Skeletal muscle tissue (tissue), 4 donors: ENCODE results near the gene NOD2. TPM values are rescaled to one million over a fixed set of nuclear protein-coding genes. Genes with fewer than 3 reads are reported as not detected.
A peak's percentile ranks its signal among the peaks of the same experiment; 100 is the strongest.

Experiments
- H3K27ac ChIP-seq: one replicate; pipeline ENCODE4 v1.7.0; 2013; ENCODE audit warnings: mild to moderate bottlenecking, low read depth, low read length, inconsistent platforms
- H3K27me3 ChIP-seq, 3 donors: one replicate each; pipeline ENCODE4 v1.7.0; 2013; ENCODE audit warnings: low read length in 3 of 3; ENCODE audit not compliant: control insufficient read depth in 3 of 3, insufficient read depth in 3 of 3
- H3K36me3 ChIP-seq, 3 donors: one replicate each; pipeline ENCODE4 v1.7.0; 2013; ENCODE audit warnings: low read length in 3 of 3; ENCODE audit not compliant: control insufficient read depth in 3 of 3, insufficient read depth in 3 of 3
- H3K4me1 ChIP-seq, 3 donors: one replicate each; pipeline ENCODE4 v1.7.0; 2013; ENCODE audit warnings: low read length in 3 of 3, mild to moderate bottlenecking in 3 of 3; ENCODE audit not compliant: control insufficient read depth in 3 of 3, insufficient read depth in 3 of 3
- H3K4me3 ChIP-seq, 3 donors: one replicate each; pipeline ENCODE4 v1.7.0; 2013; ENCODE audit warnings: low read length in 3 of 3
- H3K9ac ChIP-seq, 3 donors: one replicate each; pipeline ENCODE4 v1.7.0; 2013; ENCODE audit warnings: low read length in 3 of 3, mild to moderate bottlenecking in 3 of 3, moderate library complexity in 2 of 3, low read depth in 1 of 3
- H3K9me3 ChIP-seq, 3 donors: one replicate each; pipeline ENCODE4 v1.7.0; 2013; ENCODE audit warnings: low read length in 3 of 3; ENCODE audit not compliant: control insufficient read depth in 3 of 3
- total RNA-seq: library from RNA; depleted of rRNA; stranded (reverse); fragments of >200 nt; gene quantifications from one replicate; pipeline ENCODE4 v1.2.3, GENCODE V29; 2014
- donor health status: Osteomylitis.

The NOD2 gene
- total RNA-seq, 1 donor from 2014 or later: 0.52 TPM

- Histone ChIP-seq H3K9ac (no peak overlapping the region), H3K27ac (peak overlapping the region; percentile 83)
Observed at GRCh38 chr16:50702725-50703124, 9.3 kb downstream of the NOD2 start.

GRCh38 chr16:50704245-50704644 is 10.8 kb downstream of the NOD2 start:
- H3K4me1 ChIP-seq: peaks cover 10 to 25% (median 17%) of the 10 kb centered on the region in 3 donors
- no peaks in the 10 kb centered on the region for H3K27me3 ChIP-seq
- no peak overlapping the region for H3K9ac ChIP-seq
- H3K27ac ChIP-seq: no peak overlapping the region
- H3K4me3 ChIP-seq: no peak overlapping the region
- no peaks in the 10 kb centered on the region for H3K36me3 ChIP-seq
- peaks cover 0 to 7% (median 3%) of the 10 kb centered on the region in 3 donors for H3K9me3 ChIP-seq

More at GRCh38 chr16:50702725-50703124, 9.3 kb downstream of the NOD2 start:
- no peaks in the 10 kb centered on the region for H3K36me3 ChIP-seq
- H3K9me3 ChIP-seq: peaks cover 0 to 7% (median 3%) of the 10 kb centered on the region in 3 donors
- peaks cover 21 to 32% (median 32%) of the 10 kb centered on the region in 3 donors for H3K4me1 ChIP-seq
- no peak overlapping the region for H3K4me3 ChIP-seq
- H3K27me3 ChIP-seq: no peaks in the 10 kb centered on the region

GRCh38 chr16:50705436-50706110 is 12.2 kb downstream of the NOD2 start:
- H3K9me3 ChIP-seq: peaks cover 0 to 7% (median 3%) of the 10 kb centered on the region in 3 donors
- H3K9ac ChIP-seq: no peak overlapping the region
- no peaks in the 10 kb centered on the region for H3K27me3 ChIP-seq
- peaks cover 7 to 18% (median 8%) of the 10 kb centered on the region in 3 donors for H3K4me1 ChIP-seq
- H3K4me3 ChIP-seq: no peak overlapping the region
- no peak overlapping the region for H3K27ac ChIP-seq
- no peaks in the 10 kb centered on the region for H3K36me3 ChIP-seq

GRCh38 chr16:50706250-50706649 is 12.8 kb downstream of the NOD2 start:
- Histone ChIP-seq H3K9me3 (peaks cover 0 to 7% (median 3%) of the 10 kb centered on the region in 3 donors), H3K27me3 (no peaks in the 10 kb centered on the region), H3K9ac (no peak overlapping the region), H3K4me1 (peaks cover 13 to 25% (median 15%) of the 10 kb centered on the region in 3 donors), H3K4me3 (no peak overlapping the region), H3K36me3 (no peaks in the 10 kb centered on the region), H3K27ac (no peak overlapping the region)

GRCh38 chr16:50708373-50709060 is 15.1 kb downstream of the NOD2 start:
- no peaks in the 10 kb centered on the region for H3K36me3 ChIP-seq
- H3K9me3 ChIP-seq: peaks cover 0 to 7% (median 3%) of the 10 kb centered on the region in 3 donors
- no peaks in the 10 kb centered on the region for H3K27me3 ChIP-seq
- no peak overlapping the region for H3K4me3 ChIP-seq
- no peak overlapping the region for H3K27ac ChIP-seq
- H3K9ac ChIP-seq: no peak overlapping the region
- peaks cover 18 to 28% (median 27%) of the 10 kb centered on the region in 3 donors for H3K4me1 ChIP-seq

- peaks cover 0 to 2% (median under 1%) of the 10 kb centered on the region in 3 donors for H3K9me3 ChIP-seq
- H3K36me3 ChIP-seq: no peaks in the 10 kb centered on the region
- H3K4me1 ChIP-seq: peaks cover 18 to 28% (median 27%) of the 10 kb centered on the region in 3 donors
- no peak overlapping the region for H3K9ac ChIP-seq
- H3K27ac ChIP-seq: no peak overlapping the region
- no peaks in the 10 kb centered on the region for H3K27me3 ChIP-seq
- no peak overlapping the region for H3K4me3 ChIP-seq
Observed at GRCh38 chr16:50709061-50709684, 15.8 kb downstream of the NOD2 start.

- no peaks in the 10 kb centered on the region for H3K9me3 ChIP-seq
- H3K4me1 ChIP-seq: peaks cover 18 to 28% (median 27%) of the 10 kb centered on the region in 3 donors
- no peak overlapping the region for H3K27ac ChIP-seq
- H3K9ac ChIP-seq: no peak overlapping the region
- H3K4me3 ChIP-seq: no peak overlapping the region
- H3K27me3 ChIP-seq: no peaks in the 10 kb centered on the region
- no peaks in the 10 kb centered on the region for H3K36me3 ChIP-seq
Observed at GRCh38 chr16:50709980-50710379, 16.6 kb downstream of the NOD2 start.

GRCh38 chr16:50711040-50711439 is 17.6 kb downstream of the NOD2 start:
- H3K36me3 ChIP-seq: no peaks in the 10 kb centered on the region
- no peak overlapping the region for H3K4me3 ChIP-seq
- H3K27me3 ChIP-seq: no peaks in the 10 kb centered on the region
- peaks cover 18 to 28% (median 27%) of the 10 kb centered on the region in 3 donors for H3K4me1 ChIP-seq
- H3K27ac ChIP-seq: no peak overlapping the region
- H3K9ac ChIP-seq: peak overlapping the region in 1 of 3 donors; percentile 72
- no peaks in the 10 kb centered on the region for H3K9me3 ChIP-seq

- H3K9me3 ChIP-seq: no peaks in the 10 kb centered on the region
- H3K9ac ChIP-seq: peak overlapping the region in 2 of 3 donors; percentile 59 to 72
- H3K4me1 ChIP-seq: peaks cover 18 to 28% (median 27%) of the 10 kb centered on the region in 3 donors
- H3K27ac ChIP-seq: no peak overlapping the region
- no peaks in the 10 kb centered on the region for H3K27me3 ChIP-seq
- no peaks in the 10 kb centered on the region for H3K36me3 ChIP-seq
- H3K4me3 ChIP-seq: peak overlapping the region in 2 of 3 donors; percentile 41 to 61
Observed at GRCh38 chr16:50711862-50712559, 18.6 kb downstream of the NOD2 start.
